Cerebellar nuclear complex (tissue), 1 donor: ENCODE data around the gene C8G.

Experiments
- DNase-seq, 2 experiments: peaks; one replicate each; lab custom pipeline; 2025; lab: John Stamatoyannopoulos, UW

The C8G gene

DNA sequence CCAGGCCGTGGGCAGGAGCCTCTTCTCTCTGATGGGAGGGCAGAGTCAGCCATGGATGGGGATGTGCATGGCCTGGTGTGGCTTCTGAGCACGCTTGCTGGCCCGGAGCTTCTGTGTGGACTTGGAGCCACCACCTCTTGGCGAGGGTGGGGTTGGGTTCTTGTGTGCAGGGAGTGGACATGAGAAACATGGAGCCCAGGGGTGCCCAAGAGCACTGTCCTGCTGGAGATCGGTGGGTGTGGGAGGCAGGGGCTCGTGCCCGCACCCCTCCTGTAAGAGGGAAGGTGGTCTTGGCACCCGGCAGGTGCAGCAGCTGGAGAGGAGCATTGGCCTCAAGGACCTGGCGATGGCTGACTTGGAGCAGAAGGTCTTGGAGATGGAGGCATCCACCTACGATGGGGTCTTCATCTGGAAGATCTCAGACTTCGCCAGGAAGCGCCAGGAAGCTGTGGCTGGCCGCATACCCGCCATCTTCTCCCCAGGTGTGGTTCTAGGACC, 24.3 kb upstream of the C8G start:
- no peak for DNase-seq

DNA sequence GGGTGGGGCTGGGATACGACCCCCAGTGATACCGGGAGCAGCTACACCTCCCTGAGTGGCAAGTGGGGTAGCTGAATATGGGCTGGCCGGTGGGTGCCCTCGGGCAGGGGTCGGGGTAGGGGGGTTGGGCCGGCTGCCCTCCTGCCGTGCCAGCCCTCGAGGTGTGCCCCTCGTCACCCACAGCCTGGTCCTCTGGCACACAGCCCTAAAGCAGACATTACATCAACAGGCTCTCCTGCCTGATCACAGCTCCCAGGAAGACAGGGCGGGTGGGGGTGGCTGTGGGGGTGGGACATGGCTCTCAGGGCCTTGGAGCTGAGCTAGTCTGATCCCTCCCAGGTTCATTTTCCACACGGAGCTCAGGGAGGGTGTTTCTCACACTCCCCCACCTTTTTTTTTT, 23.7 kb upstream of the C8G start:
- DNase-seq = no peak

DNA sequence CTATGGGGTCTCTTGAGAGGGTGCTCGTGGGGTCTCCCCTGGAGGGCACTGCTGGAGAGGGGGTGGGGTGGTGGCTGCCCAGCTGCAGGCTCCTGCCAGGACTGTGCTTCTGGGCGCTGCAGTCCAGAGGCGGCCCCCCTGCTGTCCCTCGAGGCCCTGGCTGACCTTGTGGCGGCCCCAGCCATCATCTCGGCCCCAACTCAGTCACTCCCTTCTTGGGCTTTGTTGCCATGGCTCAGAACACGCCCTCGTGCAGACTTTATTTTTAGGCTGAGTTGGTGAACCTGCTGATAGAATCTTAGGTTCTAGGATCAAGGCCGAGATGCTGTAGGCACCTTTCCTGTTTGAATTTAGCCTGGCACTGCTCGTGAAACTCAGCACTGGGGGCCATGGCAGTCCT, 23.3 kb upstream of the C8G start:
- no peak for DNase-seq

DNA sequence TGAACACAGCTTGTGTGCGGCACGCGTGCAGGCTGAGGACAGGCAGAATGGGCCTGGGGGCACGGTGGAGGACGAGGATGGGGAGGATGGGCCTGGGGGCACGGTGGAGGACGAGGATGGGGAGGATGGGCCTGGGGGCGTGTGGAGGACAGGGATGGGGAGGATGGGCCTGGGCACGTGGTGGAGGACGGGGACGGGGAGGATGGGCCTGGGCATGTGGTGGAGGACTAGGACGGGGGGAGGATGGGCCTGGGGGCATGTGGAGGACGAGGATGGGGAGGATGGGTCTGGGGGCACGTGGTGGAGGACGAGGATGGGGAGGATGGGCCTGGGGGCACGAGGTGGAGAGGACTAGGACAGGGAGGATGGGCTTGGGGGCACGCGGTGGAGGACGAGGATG, 22.5 kb upstream of the C8G start:
- no peak for DNase-seq

DNA sequence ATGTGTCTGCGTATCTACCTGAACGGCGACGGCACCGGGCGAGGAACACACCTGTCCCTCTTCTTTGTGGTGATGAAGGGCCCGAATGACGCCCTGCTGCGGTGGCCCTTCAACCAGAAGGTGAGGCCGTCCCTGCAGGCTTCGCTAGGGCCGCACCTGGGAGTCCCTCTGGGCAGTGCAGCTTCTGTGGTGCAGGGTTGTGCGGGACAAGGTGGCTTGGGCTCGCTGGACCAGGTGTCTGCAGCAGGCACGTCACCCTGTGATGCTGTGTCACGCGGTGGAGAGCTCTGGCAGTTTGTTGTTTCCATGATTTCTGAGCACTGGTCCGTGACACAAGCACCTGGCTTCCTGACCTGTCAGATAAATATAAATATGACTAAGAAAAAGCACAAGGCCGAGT, 21.2 kb upstream of the C8G start:
- DNase-seq = no peak

DNA sequence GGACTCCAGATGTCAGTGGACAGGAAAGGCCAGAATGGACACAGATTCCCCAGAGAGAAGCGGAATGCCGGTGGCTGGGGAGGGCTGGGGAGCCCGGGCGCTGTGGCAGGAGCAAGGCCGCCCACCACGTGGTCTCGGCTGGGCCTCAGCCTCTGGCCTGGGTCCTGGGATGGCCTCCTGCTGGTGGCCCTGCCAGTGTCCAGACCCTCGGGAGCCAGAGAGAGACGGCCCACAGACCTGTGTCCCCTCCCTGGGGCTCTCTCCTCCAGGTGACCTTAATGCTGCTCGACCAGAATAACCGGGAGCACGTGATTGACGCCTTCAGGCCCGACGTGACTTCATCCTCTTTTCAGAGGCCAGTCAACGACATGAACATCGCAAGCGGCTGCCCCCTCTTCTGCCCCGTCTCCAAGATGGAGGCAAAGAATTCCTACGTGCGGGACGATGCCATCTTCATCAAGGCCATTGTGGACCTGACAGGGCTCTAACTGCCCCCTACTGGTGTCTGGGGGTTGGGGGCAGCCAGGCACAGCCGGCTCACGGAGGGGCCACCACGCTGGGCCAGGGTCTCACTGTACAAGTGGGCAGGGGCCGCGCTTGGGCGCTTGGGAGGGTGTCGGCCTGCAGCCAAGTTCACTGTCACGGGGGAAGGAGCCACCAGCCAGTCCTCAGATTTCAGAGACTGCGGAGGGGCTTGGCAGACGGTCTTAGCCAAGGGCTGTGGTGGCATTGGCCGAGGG, 19.5 kb upstream of the C8G start:
- DNase-seq = no peak

DNA sequence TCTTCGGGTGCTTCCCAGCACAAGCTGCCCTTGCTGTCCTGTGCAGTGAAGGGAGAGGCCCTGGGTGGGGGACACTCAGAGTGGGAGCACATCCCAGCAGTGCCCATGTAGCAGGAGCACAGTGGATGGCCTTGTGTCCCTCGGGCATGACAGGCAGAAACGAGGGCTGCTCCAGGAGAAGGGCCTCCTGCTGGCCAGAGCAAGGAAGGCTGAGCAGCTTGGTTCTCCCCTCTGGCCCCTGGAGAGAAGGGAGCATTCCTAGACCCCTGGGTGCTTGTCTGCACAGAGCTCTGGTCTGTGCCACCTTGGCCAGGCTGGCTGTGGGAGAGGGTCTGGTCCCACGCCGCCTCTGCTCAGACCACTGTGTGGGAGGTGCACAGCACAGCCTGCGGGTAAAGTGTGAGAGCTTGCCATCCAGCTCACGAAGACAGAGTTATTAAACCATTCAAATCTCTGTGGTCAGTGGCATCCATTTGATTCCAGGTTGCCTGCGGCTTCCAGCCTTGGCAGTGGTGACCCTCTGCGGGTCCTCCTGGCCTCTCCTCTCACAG, 18.8 kb upstream of the C8G start:
- no peak for DNase-seq

DNA sequence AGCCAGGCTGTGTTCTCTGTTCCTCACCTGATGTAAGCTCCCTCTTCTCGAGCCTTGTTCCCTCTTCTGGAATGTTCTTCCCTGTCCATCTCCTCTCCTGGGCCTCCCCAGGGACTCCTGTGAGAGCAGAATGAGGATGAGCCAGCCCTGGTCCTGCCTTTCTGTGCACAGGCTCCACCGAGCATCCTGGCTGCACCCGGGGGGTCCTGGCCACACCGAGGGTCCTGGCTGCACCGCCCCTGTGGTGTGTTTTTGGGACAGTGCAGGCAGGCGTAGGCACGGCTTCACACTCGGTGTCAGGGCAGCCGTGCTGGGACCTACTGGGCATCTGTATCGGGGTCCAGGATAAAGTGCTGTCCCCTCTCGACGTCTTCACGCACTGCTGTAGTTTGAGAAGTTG, 18.3 kb upstream of the C8G start:
- DNase-seq = no peak

DNA sequence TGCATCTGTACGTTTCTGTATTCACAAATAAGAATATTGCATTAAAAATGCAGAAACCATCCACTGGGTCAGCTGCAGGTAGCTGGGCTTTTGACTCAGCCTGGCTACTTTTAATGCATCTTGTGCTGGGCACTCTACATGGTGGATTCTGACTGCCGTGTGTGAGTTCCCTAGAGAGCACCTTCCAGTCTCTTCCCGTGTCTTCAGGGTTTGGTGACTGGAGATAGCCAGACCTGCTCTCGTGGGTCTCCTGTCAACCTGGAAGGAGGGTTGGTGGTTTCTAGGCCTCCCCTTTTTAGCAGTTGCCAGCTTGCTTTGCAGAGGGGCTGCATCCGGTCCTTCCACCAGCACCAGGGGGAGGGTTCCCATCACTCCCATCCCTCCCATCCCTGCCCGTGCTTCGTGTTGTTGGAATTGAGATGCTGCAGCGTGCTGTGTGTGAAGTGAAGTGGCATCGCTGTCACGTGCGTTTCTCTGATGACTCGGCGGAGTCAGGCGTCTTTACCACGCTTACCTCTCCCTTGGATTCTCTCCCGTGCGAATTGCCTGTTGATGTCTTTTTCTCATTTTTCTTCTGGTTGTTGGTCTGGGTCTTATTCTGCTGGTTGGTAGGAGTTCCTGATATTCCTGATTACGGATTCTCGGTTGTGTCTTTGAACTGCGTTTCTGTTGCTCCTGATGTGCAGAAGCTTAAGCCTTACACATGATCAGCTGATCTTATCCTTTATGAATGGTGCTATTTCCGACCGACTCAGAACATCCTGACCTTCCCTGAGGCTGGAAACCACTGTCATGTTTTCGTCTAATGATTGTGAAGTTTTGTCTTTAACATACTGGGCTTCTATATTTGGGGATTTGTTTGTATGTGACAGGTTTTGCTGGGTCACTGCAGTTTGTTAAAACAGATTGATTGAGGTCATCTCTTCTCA, 17.4 kb upstream of the C8G start:
- DNase-seq = no peak

DNA sequence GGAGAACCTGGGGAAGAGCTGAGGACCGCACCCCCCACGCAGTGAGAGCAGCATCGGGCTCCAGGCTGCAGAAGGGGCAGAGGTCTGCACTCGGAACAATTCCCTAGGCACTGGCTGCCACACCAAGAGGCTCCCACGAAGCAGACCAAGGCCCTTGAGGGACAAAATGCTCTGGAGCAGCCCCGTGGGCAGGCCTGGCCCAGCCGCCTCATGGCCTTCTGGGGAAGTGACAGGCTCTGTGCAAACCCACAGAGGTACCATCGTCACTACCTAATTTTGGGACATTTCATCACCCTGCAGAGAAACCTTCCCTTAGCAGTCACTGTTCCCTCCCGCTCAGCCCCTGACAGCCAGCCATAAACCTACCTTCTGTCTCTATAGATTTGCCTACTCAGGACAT, 16.5 kb upstream of the C8G start:
- no peak for DNase-seq

DNA sequence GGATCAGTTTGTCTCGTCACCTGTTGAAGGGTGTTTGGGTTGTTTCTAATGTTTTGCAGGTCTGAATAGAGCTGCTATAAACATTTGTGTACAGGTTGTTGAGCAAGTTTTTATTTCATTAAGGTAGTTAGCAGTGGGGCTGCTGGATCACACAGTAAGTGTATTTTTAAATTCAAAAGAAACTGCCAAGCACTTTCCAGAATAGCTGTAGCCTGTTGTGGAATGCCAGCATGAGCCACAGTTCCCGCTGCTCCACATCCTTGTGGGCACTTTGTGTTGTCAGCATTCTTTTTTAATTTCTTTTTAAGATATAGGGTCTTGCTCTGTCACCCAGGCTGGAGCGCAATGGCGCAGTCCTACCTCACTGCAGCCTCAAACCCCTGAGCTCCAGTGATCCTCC, 15.0 kb upstream of the C8G start:
- no peak for DNase-seq

DNA sequence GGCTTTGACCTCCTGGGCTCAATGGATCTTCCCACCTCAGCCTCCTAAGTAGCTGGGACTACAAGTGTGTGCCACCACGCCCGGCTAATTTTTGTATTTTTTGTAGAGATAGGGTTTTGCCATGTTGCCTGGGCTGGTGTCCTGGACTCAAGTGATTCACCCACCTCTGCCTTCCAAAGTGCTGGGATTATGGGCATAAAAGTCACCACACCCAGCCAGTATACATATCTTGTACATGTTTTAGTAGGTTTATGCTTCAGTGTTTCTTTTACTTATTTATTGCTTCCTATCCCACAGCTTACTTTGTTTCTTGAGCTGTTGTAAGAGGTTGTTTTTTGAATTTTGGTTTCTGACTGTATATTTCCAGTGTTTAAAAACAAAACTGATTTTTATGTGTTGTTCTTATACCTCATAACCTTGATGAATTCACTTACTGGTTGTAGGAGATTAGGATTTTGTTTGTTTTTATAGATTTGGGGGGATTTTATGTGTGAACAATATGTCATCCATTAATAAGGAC, 13.4 kb upstream of the C8G start:
- no peak for DNase-seq

DNA sequence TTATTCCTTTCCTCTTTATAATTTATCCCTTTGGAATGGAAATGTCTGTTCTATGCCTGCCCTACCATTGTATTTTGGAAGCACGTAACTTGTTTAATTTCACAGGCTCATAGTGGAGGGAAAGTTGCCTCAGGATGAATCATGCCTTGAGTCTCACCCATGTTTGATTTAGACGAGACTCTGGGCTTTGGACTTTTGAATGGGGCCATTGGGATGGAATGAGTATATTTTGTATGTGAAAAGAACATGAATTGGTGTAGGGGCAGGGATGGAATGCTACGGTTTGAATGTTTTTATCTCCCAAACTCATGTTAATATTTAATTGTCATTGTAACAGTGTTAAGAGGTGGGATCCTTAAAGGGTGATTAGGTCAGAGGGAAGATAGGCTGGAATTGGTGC, 10.8 kb upstream of the C8G start:
- DNase-seq = no peak

DNA sequence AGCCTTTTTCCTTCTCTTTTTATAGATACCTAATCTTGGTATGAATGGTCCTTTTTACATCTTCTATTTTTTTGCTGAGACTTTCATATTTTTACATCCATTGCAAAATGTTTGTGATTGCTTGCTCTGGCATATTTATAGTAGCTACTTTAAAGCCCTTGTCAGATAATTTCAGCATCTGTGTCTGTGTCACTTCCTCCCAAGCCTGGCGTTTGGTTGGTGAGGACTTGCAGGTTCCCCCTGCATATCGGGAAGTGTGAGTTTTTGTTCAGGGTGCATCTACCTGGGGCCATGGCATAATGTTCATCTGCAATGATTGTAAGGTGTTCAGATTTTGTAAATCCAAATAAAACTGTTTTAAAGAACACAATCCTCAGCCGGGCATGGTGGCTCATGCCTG, 9.4 kb upstream of the C8G start:
- no peak for DNase-seq

DNA sequence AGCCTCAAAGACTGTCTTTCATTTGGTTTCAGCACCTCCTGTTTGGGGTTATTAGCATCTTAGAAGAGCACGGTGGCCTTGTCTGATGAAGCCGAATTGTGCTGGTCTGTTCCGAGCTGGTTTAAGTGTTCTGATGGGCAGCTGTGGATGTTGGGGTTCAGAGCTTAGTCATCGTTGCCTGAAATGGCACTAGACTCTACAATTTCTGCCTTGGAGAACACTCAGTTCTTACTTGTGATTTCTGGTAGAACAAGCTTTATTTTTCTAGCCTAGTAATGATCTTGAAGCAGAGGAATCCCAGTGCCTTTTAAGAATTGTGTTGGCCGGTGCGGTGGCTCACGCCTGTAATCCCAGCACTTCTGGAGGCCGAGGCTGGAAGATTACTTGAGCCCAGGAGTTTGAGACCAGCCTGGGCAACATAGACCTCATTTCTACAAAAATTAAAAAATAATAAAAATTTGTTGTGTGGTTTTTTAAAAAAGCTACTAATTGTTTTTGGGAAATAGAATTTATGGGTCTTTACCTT, 8.3 kb upstream of the C8G start:
- DNase-seq = no peak

DNA sequence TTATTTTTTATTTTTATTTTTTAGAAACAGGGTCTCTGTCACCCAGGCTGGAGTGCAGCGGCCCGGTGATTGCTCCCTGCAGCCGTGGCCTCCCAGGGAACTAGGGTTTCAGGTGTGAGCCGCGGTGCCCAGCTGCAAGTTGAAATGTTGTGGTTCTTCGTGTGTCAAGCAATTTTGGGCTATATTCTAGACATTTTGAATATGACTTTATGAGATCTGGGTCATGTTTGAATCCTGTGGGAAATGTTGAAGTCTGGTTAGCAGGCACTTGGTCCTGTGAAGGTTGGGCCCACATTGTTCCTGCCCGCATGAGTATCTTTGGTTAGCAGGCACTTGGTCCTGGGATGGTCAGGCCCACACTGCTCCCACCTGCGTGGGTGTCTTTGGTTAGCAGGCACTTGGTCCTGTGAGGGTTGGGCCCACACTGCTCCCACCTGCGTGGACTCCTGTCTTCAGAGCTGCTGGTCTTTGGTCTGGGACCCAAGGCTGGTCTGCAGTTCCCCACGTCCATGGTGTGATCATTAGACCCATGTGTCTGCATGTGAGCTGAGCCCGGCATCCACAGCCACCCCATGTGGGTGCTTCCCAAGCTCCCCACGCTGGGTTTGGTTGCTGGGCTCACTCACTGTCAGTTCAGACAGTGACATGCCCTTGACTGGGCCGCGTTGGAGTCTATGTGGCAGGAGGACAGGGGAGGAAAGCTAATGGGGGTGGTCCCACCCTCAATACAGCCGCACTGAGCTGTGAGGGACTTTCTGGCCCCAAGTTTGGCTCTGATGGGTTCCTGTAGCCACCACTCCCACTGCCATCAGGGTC, 7.6 kb upstream of the C8G start:
- no peak for DNase-seq

DNA sequence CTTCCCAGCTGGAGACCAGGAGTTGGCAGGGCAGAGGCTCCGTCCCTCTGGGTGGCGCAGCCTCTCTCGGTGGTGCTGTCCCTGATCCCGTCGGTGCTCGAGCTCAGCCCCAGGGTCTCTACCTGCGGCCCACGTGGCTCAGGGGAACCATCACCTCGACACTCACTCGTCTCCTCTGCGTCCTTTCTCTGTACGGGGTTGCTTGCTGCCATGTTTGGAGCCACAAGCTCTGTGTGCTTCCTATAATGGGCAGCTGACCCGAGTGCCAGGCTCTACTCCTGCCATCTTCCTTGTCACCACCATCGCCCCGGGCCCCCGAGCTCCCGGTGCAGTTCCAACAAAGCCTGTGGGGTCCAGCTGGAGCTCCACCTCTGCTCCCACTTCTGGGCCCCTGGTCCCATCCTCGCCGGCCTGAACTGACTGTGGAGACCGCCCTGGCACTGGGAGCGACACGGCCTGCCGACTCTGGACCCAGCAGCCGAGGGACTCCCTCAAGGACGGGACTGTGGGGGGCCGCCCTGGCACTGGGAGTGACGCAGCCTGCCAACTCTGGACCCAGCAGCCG, 5.5 kb upstream of the C8G start:
- DNase-seq = no peak

DNA sequence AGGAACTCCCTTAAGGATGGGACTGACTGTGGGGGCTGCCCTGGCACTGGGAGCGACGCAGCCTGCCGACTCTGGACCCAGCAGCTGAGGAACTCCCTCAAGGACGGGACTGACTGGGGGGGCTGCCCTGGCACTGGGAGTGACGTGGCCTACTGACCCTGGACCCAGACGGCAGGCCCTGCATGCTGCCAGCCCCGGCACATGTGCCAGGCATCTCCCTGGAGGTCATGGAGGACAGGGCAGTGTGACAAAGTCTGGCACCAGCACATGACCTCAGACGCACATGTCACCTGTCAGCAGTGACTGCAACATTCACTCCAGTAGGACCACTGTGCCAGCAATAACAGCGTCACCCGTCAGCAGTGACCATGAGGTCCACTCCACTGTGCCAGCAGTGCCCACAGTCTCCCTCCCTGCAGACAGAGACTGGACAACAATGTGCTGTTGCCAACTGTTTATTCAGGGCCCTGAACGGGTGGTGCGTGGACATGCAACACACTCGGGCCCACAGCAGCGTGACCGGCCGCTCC, 5.0 kb upstream of the C8G start:
- no peak for DNase-seq

DNA sequence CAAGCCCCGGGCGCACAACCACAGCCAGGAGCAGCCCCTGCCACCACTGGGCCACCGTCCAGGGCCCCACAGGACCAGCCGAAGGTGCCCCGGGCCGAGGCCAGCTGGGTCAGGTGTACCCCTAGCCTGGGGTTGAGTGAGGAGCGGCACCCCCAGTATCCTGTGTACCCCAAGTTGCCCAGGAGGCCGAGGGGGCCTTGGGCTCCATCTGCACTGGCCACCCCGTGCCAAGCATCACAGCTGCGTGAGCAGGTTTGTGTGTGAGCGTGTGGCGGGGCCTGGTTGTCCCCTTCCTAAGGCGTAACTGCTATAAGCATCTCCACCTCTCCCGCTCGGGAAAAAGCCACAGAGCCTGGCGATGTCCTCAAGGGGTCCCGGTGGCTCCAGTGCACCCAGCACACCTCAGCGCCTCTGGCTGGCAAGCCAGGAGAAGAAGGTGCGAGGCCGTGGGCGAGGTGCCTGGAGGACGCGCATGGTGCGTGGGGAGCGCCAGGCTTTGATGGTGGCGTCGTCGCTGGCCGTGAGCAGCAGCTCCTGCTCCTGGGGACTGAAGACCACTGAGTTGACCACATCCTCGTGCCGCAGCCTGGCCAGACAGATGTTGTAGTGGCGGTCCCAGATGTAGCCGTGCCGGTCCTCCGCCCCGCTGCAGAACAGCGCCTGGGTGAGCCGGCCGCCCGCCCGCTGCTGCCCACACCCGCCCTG, 4.4 kb upstream of the C8G start:
- no peak for DNase-seq
